GM18868 (cell line): ENCODE measurements around the gene TRIM41.
"Not testable (repeated sequence)": the region's sequence is repeated elsewhere in the genome, so short reads cannot be mapped to it uniquely, and the experiment has no call there.

Source experiments
- ATAC-seq: cut with Tn5 transposase; IDR thresholded peaks from one replicate; pipeline ENCODE4 v1.9.1; 2021; ENCODE audit warnings: mild to moderate bottlenecking, moderate library complexity; ENCODE audit not compliant: unreplicated experiment

Gene TRIM41

DNA sequence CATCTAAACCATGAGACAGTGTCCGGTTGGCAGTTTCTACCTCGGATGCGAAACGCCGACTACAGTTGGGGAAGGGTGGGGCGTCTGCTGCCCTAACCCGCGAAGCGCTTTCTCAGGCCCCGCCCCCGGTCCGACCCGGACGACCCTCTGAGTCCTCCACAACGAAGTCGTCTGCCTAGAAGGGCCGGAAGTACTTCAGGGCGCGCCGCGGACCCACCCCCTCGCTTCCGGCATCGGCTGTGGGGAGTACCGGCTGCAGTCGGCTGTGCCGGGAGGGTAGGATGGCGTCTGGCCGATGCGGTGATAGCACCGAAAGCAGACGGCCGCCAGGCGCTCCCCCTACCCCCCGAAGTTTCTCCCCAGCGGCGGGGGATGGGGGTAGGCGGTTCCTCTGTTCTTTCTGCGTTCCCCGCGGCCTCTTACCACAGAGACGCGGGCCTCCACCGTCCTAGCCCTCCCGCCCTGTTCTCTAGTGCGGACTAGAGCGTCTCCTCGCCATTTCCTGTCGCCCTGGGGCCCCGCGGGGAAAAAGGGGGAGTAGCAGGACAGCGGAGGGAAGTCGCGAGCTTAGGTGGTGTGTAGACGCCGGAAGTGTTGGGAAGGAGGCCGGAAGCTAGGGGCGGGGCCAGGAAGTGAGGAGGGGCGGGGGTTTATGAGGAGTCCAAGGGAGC lies at the start of gene TRIM41:
TSS of gene TRIM41 (plus strand) at position 224 of the 671 bp plus-strand sequence. CDS start 719 bp downstream, outside the sequence.
- ATAC-seq: peak; percentile 63

DNA sequence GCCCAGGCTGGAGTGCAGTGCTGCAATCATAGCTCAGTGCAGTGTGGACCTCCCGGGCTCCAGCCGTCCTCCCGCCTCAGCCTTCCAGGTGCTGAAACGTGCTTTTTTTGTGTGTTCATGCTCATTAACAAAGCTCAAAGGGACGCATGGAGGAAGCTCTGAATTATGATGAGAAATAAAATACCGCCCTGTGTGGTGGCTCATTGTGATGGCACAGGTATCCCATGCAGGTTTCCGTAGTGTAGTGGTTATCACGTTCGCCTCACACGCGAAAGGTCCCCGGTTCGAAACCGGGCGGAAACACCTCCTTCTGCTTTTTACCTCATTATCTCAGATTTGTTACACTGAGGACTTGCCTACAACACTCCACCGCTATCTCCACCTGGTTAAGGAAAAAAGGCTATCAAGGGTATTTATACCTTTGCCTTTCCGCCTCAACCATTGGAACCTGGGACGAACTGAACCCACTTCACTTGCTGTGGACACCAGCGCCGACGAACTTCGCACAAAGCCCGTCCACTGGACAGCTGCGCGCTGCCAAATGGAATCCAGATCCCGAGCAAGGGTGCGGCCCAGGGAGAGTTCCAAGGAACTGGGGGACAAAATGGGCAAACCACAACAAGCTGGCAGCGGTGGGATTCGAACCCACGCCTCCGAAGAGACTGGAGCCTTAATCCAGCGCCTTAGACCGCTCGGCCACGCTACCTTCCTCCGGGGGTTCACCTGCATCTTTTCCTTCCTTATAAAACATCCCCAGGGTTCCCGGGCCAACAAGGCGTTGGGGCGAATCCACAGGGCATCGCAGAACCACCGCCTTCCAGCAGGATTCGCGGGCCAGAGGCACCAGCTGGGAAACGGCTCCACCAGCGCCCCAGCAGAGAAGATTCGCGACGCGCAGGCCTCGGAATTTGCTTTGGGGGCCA lies 49.4 kb upstream of the TRIM41 start:
- peak; percentile 53 for ATAC-seq

DNA sequence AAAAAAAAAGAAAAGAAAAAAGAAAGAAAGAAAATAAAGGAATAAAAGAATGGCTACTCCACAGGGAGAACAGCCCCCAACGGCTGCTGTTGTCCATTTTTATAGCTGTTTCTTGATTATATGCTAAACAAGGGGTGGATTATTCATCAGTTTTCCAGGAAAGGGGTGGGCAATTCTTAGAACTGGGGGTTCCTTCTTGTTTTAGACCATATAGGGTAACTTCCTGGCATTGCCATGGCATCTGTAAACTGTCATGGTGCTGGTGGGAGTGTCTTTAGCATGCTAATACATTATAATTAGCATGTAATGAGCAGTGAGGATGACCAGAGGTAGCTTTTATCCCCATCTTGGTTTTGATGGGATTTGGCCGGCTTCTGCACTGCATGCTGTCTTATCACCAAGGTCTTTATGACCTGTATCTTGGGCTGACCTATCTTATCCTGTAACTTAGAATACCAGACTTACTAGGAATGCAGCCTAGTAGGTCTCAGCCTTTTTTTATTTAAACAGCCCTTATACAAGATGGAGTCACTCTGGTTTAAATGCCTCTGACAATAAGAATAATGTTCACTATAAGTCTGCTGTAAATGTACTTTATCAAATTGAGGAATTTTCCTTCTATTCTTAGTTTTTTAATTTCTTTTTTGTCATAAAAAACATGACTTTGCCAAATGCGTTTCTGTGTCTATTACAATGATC lies 46.7 kb upstream of the TRIM41 start:
- no peak for ATAC-seq

DNA sequence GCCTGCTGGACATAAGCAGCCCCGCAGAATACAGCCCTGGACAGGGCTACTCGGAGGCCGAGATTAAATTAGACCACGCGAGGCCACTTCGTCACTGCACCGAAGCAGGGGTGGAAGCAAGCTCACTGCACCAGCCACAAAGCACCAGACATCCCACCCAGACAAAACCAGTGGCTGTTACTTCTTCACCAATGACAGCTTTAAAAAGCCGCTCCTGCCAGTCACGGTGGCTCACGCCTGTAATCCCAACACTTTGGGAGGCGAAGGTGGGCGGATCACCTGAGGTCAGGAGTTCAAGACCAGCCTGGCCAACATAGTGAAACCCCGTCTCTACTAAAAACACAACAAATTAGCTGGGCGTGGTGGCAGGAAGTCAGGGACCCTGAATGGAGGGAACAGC lies 45.5 kb upstream of the TRIM41 start:
- ATAC-seq: not testable (repeated sequence)

DNA sequence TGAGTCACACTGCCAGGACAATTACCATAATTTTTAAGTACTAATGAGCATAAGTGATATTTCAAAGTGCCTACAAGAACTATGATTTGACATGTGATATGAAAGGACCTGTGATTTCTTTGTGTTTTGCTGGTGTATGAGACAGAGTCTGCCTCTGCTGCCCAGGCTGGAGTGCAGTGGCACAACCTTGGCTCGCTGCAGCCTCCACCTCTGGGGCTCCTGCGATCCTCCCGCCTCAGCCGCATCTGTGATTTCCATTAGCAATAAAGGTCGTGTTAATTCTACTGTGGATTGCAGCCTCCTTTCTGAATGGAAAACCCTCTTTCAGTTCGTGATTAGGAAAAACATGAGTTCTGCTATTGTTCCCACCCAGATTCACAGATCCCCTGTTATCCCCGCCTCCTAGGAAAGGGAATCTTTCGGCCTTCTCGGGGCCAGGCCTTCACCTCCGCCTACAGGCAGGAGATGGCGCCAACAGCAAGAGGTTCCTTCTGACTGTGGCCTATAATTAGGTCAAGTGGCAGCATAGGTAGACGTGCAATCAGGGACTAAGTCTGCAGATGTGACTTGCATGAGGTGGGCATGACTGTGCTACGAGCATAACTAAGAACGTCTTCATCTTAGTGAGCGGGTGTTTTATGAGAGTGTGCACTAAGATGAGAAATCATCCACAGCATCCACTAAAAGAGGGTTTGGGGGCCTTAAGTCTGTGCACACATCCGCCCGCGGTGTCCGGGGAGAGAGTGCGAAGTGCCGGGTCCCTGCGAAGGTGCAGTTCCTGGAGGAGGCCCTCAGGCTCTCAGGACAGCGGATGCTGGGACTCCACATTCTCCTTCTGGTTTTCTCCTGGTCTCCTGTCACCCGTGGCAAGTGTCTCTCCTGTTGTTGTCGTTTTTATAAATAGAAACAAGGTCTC lies 41.2 kb upstream of the TRIM41 start:
- peak; percentile 62 for ATAC-seq

DNA sequence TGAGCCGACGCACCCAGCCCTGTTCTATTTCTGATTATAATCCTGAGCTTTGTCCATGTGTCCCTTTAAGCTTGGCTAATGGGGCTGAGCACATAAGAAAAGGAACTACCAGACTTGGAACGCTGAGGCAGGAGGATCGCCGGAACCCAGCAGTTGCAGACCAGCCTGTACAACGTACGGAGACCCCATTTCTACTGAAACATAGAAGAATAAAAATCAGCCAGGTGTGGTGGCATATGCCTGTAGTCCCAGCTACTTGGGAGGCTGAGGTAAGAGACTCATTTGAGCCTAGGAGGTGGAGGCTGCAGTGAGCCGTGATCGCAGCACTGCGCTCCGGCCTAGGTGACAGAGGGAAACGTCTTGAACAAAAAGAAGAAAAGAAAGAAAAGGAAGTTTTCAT lies 40.4 kb upstream of the TRIM41 start:
- no peak for ATAC-seq

DNA sequence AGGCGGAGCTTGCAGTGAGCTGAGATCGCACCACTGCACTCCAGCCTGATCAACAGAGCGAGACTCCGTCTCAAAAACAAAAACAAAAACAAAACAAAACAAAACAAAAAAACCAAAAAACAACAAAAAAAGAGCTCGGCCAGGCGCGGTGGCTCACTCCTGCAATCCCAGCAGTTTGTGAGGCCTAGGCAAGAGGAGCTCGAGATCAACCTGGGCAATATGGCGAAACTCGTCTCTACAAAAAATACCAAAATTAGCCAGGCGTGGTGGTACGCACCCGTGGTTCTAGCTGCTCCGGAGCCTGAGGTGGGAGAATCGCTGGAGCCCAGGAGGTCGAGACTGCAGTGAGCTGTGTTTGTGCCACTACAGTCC lies 38.2 kb upstream of the TRIM41 start:
- ATAC-seq: no peak

DNA sequence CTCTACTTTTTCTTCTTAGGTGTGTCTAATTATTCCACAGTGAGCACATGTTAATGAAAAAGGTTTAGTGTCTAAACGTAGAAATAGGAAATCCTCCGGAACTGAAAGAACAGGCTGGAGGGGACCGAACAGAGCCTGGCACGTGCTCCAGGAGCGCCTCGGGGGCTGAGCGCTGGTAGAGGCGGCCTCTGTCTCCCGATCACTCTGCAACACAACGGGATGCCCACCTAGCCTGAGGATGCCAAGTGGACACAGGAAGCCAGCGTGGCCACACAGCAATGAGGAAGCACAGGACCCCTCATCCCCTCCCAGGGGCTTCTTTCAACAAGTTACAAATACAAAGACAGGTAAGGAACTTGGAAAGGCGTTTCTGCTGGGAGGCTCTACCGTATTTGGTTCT lies 37.5 kb upstream of the TRIM41 start:
- ATAC-seq: no peak

DNA sequence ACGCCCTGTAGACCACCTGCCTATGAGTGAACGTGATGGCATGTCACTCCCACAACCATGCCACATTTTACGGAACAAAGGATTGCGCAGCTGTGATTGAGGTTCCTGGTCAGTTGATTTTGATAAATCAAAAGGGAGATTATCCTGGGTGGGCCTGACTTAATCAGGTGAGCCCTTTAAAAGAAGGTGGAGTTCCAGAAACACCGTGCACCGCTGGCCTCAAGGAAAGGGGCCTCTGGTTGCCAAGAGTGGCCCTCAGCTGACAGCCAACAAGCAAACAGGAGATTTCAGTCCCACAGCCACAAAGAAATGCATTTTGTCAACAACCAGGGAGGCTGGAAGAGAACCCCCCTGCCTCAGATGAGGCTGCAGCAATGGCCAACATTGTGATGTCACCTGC lies 37.1 kb upstream of the TRIM41 start:
- no peak for ATAC-seq

DNA sequence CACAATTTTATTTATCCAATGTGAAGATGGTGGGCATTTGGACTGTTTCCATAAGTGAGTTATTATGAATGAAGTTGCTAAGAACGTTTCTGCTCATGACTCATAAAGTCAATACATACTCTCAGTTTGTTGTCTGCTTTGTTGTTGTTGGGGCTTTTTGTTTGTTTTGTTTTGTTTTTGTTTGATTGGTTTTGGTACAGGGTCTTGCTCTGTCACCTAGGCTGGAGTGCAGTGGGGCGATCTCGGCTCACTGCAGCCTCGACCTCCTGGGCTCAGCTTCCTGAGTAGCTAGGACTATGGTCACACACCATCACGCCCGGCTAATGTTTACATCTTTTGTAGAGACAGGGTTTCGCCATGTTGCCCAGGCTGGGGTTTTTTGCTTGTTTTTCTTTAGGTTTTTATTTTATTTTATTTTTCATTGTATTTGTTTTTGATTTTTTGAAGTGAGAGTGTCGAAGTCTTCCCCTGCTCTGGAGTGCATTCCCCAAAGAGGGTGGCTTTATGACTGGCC lies 36.0 kb upstream of the TRIM41 start:
- no peak for ATAC-seq

DNA sequence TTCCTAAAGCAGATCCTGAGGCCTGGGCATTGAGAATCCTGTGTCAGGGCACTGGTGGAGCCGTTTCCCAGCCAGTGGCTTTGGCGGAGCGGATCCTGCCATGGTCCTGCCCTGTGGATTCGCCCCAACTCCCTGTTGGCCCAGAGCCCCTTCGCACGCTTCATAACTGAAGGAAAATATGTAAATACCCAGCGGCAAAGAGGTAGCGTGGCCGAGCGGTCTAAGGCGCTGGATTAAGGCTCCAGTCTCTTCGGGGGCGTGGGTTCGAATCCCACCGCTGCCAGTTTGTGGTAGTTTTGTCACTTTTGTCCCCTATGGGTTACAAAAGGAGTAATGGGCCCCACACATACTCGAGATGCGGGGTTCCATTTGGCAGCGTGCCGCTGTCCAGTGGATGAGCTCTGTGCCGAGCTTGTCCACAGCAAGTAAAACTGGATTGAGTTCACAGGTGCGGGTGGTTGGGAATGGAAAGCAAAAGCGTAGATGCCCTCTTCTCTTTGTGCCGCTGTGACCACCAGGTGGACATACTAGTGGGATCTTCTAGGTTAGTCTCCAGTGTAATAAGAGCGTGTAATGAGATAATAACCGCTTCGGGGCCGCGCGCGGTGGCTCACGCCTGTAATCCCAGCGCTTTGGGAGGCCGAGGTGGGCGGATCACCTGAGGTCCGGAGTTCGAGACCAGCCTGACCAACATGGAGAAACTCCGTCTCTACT lies 35.4 kb upstream of the TRIM41 start:
- ATAC-seq: no peak

DNA sequence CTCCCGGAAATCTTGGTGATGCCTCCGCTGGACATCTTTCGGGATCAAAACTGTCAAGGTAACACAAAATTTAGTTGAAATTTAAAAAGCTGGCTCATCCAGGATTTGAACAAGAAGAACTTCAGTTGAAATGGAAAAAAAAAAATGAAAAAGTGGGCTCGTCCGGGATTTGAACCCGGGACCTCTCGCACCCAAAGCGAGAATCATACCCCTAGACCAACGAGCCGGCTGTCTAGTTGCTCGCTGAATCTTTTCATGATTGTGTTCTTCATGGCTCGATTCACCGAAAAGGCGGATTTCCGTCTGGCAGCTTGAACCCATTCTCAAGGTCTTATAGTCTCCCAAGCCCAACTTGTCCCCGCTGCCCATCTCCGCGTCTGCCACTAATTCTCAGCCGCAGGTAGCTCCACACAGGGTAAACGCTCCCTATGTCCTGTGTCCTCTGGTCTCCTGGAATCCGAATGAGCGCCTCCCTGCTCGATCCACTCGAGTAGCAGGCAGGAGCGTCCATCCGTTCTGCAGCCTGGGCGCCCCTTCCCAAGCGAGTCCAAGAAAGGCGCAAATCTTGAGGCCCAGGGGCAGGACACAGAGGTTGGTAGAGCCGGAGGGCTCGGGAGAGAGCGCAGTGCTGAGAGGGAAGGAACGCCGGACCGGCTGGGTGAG lies 34.2 kb upstream of the TRIM41 start:
- no peak for ATAC-seq

DNA sequence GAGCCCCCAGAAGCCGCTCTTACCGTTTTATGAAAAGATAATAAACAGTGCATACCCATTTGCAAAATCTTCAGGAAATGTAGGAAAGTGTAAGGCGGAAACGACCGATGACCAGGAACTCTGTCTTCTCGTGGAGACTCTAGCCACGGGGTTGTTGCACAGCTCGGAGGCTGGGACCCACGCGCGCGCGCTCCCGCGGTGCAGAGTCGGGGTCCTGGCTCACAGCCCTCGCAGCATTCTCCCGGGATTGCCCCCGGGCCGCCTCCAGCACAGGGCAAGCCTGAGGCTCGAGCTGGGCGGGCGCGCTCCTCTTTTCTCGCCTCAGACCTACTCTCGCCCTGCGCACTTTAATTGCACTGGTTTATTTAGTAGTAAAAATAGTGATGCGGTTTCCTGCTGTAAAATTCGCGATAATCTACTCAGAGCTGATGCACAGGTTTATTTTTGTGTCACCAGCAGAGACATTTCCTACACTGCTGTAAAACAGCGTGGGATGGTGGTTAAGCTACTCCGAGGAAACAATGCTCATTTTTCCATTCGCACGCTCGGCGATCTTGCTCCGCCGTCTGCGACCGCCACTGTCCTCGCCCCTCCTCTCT lies 33.6 kb upstream of the TRIM41 start:
- no peak for ATAC-seq

DNA sequence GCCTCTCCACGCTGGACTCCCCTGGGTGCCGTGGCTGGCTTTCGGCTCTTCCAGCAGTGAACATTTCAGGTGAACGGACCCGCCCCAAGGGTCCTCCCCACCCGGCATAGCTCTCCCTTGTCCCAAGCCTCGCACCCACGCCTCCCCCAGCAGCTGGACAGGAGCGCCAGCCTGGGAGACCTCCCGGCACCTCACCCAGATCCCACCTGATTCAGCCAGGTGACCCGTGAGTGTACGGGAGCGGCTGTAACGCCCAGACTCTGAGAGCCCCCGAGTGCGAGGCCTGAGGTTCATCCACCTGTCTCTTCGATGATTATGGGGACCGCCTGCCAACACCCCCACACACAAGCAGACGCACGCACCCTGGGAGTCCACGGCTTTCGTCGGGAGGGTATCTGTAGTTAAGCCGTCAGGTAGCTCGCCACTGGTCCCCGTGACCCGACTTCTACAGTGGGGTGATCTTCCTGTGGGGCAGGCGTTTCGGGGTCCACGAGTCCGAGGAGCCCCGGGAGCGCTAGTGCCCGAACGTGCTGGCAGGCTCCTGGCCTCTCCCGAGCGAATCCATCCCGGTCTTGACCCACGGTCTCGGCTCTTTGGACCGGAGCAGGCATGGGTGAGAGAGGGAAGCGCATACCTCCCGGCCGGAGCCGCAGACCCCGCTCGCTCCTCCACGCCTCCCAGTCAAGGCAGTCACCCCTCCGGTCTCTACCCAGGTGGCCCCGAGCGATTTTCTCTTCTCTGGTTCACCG lies 32.9 kb upstream of the TRIM41 start:
- ATAC-seq: no peak

DNA sequence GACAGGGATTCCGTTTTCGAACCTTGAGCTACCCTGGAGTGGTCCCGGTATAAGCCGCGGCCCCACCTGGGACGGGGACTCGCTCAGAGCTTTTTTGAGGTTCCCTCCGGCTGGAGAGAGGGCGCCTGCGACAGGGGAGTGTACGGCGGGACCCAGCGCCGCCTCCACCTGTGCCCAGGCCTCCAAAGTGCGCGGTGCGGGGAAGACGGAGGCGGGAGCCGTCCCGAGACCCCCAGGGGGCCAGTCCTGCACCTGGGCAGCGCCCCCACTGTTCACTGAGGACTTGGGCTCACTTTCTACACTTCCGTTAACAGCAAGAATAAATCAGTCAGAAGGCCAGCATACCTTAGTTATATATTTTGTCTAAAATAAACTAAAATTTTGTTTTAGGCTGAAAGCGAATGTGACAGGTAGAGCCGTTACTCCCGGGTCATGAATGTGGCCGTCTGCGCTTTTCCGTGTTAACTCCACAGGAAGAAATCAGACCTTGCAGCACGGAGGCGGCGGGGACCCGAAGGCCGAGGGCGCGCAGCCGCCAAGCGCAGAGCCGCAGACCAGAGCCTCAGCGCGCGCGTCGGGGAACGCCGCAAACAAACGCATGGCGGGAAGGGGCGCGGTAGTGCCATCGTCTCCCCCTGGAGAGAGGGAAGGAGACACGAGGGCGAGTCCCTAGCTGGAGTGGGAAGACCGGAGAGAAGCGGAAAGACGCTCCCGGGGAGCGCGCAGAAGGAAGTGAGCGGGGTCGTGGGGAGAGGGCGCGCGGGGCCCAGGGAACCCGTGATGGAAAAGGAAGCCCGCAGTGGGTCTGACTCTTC lies 32.2 kb upstream of the TRIM41 start:
- peak; percentile 6 for ATAC-seq

DNA sequence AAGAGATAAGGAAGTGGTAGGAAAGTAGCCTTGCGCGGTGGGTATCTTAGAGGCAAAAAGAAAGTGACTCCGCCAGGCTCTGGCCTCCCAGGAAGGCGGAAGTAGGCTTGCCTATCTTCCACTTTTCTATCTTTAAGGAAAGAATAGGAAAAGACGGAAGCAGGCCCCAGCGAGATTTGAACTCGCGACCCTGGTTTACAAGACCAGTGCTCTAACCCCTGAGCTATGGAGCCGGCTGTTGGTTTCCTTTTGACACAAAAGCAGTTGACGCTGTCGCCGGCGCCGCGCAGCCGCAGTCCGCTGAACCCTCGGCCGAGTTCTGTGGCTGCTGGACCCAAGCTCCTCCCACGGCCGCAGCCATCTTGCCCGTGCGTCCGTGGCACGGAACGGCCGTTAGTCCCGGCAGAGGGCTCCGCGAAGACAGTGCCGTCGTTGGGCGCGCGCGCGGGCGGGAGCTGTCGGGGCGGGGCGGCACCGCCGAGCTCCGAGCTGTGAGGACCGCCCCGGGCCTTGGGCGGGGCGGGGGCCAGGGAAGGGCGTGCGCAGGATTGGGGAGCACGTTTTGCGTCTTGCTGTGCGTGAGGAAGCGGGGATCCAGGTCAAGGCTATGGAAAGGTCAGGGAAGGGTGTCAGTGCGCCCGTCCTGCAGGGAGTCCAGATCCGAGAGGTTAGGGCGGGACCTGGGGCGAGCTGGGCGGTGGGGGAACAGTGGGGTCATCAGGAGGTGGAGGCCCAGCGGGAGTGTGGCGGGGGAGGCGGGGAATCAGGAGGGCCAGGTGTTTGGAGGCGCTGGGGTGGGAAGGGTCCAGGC lies 31.4 kb upstream of the TRIM41 start:
- peak; percentile 67 for ATAC-seq
